HEK293T (cell line): Measurements from ENCODE around the gene SCGB3A2.

Experiments used
- BHLHE40 ChIP-seq: fragments of 450-650 bp; IDR thresholded peaks from 2 replicates; pipeline ENCODE4 v1.6.1; 2016; ENCODE audit warnings: mild to moderate bottlenecking, moderate library complexity, borderline replicate concordance
- CTBP1 ChIP-seq: fragments of 450-650 bp; IDR thresholded peaks from 2 replicates; pipeline ENCODE4 v1.6.1; 2016; ENCODE audit warnings: borderline replicate concordance
- ELF4 ChIP-seq: fragments of 450-650 bp; IDR thresholded peaks from 2 replicates; pipeline ENCODE4 v1.6.1; 2017; ENCODE audit warnings: antibody characterized with exemption
- FOXA1 ChIP-seq: fragments of 450-650 bp; IDR thresholded peaks from 2 replicates; pipeline ENCODE4 v1.6.1; 2016; ENCODE audit warnings: mild to moderate bottlenecking
- FOXK2 ChIP-seq: fragments of 450-650 bp; IDR thresholded peaks from 2 replicates; pipeline ENCODE4 v1.6.1; 2016; ENCODE audit warnings: mild to moderate bottlenecking
- FOXM1 ChIP-seq: fragments of 450-650 bp; IDR thresholded peaks from 2 replicates; pipeline ENCODE4 v1.6.1; 2017; ENCODE audit warnings: mild to moderate bottlenecking, borderline replicate concordance
- L3MBTL2 ChIP-seq: fragments of 450-650 bp; conservative IDR thresholded peaks from 2 replicates; pipeline ENCODE4 v1.6.1; 2016; ENCODE audit warnings: mild to moderate bottlenecking
- LEF1 ChIP-seq: fragments of 450-650 bp; IDR thresholded peaks from 2 replicates; pipeline ENCODE4 v1.6.1; 2017; ENCODE audit warnings: mild to moderate bottlenecking, borderline replicate concordance
- SP1 ChIP-seq: fragments of 450-650 bp; IDR thresholded peaks from 2 replicates; pipeline ENCODE4 v1.6.1; 2017
- TARDBP ChIP-seq: fragments of 450-650 bp; IDR thresholded peaks from 2 replicates; pipeline ENCODE4 v1.6.1; 2016
- TF ChIP-seq, protein P1 (sequence below): fragments of 450-650 bp; IDR thresholded peaks from 2 replicates; pipeline ENCODE4 v1.6.1; 2016

DNA sequence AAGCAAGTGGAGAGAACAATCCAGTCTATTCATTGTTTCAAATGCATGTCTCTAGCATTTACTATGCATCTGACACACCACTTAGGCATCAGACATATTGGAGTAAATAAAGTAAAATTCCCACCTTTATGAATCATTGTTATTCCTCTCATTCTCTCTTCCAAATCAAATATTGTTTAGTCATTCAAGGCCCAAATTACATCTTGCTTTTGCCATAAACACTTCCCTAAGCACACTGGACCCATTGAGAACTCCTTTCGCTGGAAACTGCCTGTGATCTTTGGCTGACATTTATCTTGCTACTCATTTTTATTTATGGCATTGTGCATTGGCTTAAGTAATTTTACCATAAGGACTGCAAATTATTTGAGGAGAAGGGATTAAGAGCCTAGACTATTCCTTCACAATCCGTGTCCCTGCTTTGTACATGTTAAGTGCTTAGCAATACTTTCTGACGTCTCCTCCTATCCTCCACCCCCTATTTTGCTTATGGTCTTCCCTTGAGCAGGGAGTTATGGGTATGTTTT, 20.4 kb downstream of the SCGB3A2 start:
- TF ChIP-seq LEF1: no peak
- no peak for TF ChIP-seq SP1
- TF ChIP-seq, protein P1, sequence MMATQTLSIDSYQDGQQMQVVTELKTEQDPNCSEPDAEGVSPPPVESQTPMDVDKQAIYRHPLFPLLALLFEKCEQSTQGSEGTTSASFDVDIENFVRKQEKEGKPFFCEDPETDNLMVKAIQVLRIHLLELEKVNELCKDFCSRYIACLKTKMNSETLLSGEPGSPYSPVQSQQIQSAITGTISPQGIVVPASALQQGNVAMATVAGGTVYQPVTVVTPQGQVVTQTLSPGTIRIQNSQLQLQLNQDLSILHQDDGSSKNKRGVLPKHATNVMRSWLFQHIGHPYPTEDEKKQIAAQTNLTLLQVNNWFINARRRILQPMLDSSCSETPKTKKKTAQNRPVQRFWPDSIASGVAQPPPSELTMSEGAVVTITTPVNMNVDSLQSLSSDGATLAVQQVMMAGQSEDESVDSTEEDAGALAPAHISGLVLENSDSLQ: no peak
- TF ChIP-seq FOXM1: no peak
- TF ChIP-seq CTBP1: no peak
- TF ChIP-seq L3MBTL2: no peak
- TF ChIP-seq BHLHE40: no peak
- no peak for TF ChIP-seq FOXK2
- no peak for TF ChIP-seq TARDBP
- TF ChIP-seq ELF4: no peak
- no peak for TF ChIP-seq FOXA1
